ENCODE data around the gene EXT2.

GRCh38 chr11:44224867-44225501 lies 129.5 kb downstream of the EXT2 start:
- TF ChIP-seq CTCF (IDR thresholded peaks at IDR 0.05): no peak
- no peak for TF ChIP-seq POLR2A (IDR thresholded peaks at IDR 0.05)
